IPS-15b (cell line): Measurements from ENCODE around the gene MIEN1.
"Not testable (repeated sequence)": the region's sequence is repeated elsewhere in the genome, so short reads cannot be mapped to it uniquely, and the experiment has no call there.

Source experiments
- H3K27me3 ChIP-seq: one replicate; pipeline ENCODE4 v1.6.1; 2013; ENCODE audit warnings: low read length; ENCODE audit not compliant: control insufficient read depth, insufficient read depth
- H3K36me3 ChIP-seq: one replicate; pipeline ENCODE4 v1.6.1; 2013; ENCODE audit warnings: low read length; ENCODE audit not compliant: control insufficient read depth, insufficient read depth
- H3K4me1 ChIP-seq: one replicate; pipeline ENCODE4 v1.6.1; 2013; ENCODE audit warnings: mild to moderate bottlenecking, low read length; ENCODE audit not compliant: control insufficient read depth, insufficient read depth
- H3K4me3 ChIP-seq: one replicate; pipeline ENCODE4 v1.5.1; 2013; ENCODE audit warnings: low read depth, low read length
- H3K9ac ChIP-seq: one replicate; pipeline ENCODE4 v1.6.1; 2013; ENCODE audit warnings: low read depth, mild to moderate bottlenecking, low read length
- H3K9me3 ChIP-seq: one replicate; pipeline ENCODE4 v1.6.1; 2013; ENCODE audit warnings: mild to moderate bottlenecking, low read length; ENCODE audit not compliant: control insufficient read depth, insufficient read depth

The MIEN1 gene

GRCh38 chr17:39717660-39718059 lies 12.7 kb downstream of the MIEN1 start:
- H3K36me3 ChIP-seq: peaks cover 61% of the 10 kb centered on the region
- no peaks in the 10 kb centered on the region for H3K27me3 ChIP-seq

GRCh38 chr17:39716879-39717536 lies 13.3 kb downstream of the MIEN1 start:
- H3K36me3 ChIP-seq: peaks cover 66% of the 10 kb centered on the region
- H3K9me3 ChIP-seq: no peaks in the 10 kb centered on the region
- no peaks in the 10 kb centered on the region for H3K27me3 ChIP-seq
- no peak overlapping the region for H3K9ac ChIP-seq
- H3K4me1 ChIP-seq: no peaks in the 10 kb centered on the region
- H3K4me3 ChIP-seq: no peak overlapping the region

More at GRCh38 chr17:39717660-39718059, 12.7 kb downstream of the MIEN1 start:
- Histone ChIP-seq H3K9ac (no peak overlapping the region), H3K9me3 (no peaks in the 10 kb centered on the region), H3K4me1 (no peaks in the 10 kb centered on the region), H3K4me3 (no peak overlapping the region)

GRCh38 chr17:39716073-39716818 lies 14.1 kb downstream of the MIEN1 start:
- H3K36me3 ChIP-seq: peaks cover 74% of the 10 kb centered on the region
- no peaks in the 10 kb centered on the region for H3K27me3 ChIP-seq
- no peak overlapping the region for H3K4me3 ChIP-seq
- H3K4me1 ChIP-seq: no peaks in the 10 kb centered on the region
- H3K9ac ChIP-seq: no peak overlapping the region
- no peaks in the 10 kb centered on the region for H3K9me3 ChIP-seq

- Histone ChIP-seq H3K36me3 (peaks cover 79% of the 10 kb centered on the region), H3K9ac (no peak overlapping the region)
Measured at GRCh38 chr17:39715375-39716072, 14.8 kb downstream of the MIEN1 start.

DNA sequence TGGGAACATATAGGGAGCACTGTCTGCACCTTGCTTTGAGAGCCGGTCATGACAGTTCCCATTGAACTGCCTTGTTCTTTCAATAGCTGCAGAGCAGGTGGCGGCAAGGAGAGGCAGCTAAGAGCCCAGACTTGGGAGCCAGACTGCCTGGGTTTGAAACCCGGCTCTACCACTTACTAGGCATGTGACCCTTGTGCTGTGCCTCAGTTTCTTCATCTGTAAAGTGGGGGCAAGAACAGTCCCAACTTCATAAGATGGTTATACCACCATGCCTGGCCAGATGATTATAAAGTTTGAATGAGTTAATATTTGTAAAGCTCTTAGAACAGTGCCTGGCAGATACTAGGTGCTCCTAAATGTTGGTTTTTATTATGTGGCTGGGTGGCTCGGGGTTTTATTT lies 16.1 kb downstream of the MIEN1 start:
- Histone ChIP-seq H3K27me3 (no peaks in the 10 kb centered on the region), H3K4me3 (no peak overlapping the region), H3K9ac (no peak overlapping the region), H3K4me1 (no peaks in the 10 kb centered on the region), H3K36me3 (peaks cover 81% of the 10 kb centered on the region), H3K9me3 (no peaks in the 10 kb centered on the region)

More at GRCh38 chr17:39715375-39716072, 14.8 kb downstream of the MIEN1 start:
- Histone ChIP-seq H3K4me3 (no peak overlapping the region), H3K4me1 (no peaks in the 10 kb centered on the region), H3K9me3 (no peaks in the 10 kb centered on the region), H3K27me3 (no peaks in the 10 kb centered on the region)

- peaks cover 82% of the 10 kb centered on the region for H3K36me3 ChIP-seq
- H3K4me1 ChIP-seq: no peaks in the 10 kb centered on the region
Measured at GRCh38 chr17:39711851-39712250, 18.5 kb downstream of the MIEN1 start.

GRCh38 chr17:39711071-39711470 lies 19.3 kb downstream of the MIEN1 start:
- not testable (repeated sequence) for H3K9ac ChIP-seq, H3K27me3 ChIP-seq, H3K4me1 ChIP-seq, H3K4me3 ChIP-seq, H3K9me3 ChIP-seq
- H3K36me3 ChIP-seq: peaks cover 80% of the 10 kb centered on the region

More at GRCh38 chr17:39711851-39712250, 18.5 kb downstream of the MIEN1 start:
- no peaks in the 10 kb centered on the region for H3K9me3 ChIP-seq
- H3K4me3 ChIP-seq: no peak overlapping the region
- H3K27me3 ChIP-seq: no peaks in the 10 kb centered on the region
- no peak overlapping the region for H3K9ac ChIP-seq

DNA sequence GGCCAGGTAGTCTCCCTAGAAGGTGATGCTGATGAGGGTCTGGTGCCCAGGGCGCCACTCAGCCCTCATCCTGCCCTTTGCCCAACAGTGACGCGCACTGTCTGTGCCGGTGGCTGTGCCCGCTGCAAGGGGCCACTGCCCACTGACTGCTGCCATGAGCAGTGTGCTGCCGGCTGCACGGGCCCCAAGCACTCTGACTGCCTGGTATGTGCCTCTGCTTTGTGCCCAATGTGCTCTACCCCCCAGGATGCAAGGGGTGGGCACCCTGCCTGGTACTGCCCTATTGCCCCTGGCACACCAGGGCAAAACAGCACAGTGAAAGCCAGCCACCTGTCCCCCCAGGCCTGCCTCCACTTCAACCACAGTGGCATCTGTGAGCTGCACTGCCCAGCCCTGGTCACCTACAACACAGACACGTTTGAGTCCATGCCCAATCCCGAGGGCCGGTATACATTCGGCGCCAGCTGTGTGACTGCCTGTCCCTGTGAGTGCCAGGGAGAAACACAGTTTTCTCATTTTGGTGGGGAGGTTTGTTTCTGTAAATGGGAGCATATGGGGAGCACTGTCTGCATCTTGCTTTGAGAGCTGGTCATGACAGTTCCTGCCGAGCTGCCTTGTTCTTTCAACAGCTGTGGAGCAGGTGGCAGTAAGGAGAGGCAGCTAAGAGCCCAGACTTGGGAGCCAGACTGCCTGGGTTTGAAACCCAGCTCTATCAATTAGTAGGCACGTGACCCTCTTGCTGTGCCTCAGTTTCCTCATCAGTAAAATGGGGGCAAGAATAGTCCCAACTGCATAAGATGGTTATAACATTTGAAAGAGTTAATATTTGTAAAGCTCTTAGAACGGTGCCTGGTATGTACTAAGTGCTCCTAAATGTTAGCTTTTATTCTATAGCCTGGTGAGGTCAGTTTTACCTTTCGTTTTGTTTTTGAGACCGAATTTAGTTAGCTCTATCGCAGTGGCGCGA lies 20.1 kb downstream of the MIEN1 start:
- peaks cover 4% of the 10 kb centered on the region for H3K4me1 ChIP-seq
- H3K4me3 ChIP-seq: no peak overlapping the region
- no peak overlapping the region for H3K9ac ChIP-seq
- H3K9me3 ChIP-seq: no peaks in the 10 kb centered on the region
- no peaks in the 10 kb centered on the region for H3K27me3 ChIP-seq
- H3K36me3 ChIP-seq: peaks cover 78% of the 10 kb centered on the region

GRCh38 chr17:39709319-39709997 lies 20.9 kb downstream of the MIEN1 start:
- H3K36me3 ChIP-seq: peaks cover 73% of the 10 kb centered on the region
- H3K4me3 ChIP-seq: no peak overlapping the region
- no peaks in the 10 kb centered on the region for H3K27me3 ChIP-seq
- no peak overlapping the region for H3K9ac ChIP-seq
- H3K4me1 ChIP-seq: peaks cover 9% of the 10 kb centered on the region
- no peaks in the 10 kb centered on the region for H3K9me3 ChIP-seq

GRCh38 chr17:39706921-39707337 lies 23.4 kb downstream of the MIEN1 start:
- Histone ChIP-seq H3K4me1 (peaks cover 25% of the 10 kb centered on the region), H3K9me3 (no peaks in the 10 kb centered on the region), H3K27me3 (no peaks in the 10 kb centered on the region), H3K4me3 (no peak overlapping the region), H3K9ac (no peak overlapping the region), H3K36me3 (peaks cover 57% of the 10 kb centered on the region)
